Activated T-helper 17 cell treated with anti-CD3 and anti-CD28 coated beads, Interleukin-2, amount 50 U/mL, for 72 hours (primary cell): ENCODE data around the gene S100PBP. TPM values are rescaled to one million over a fixed set of nuclear protein-coding genes. Genes with fewer than 3 reads are reported as not detected.
A peak's percentile ranks its signal among the peaks of the same experiment; 100 is the strongest.
"Not testable (repeated sequence)": the region's sequence is repeated elsewhere in the genome, so short reads cannot be mapped to it uniquely, and the experiment has no call there.

Experiments
- ATAC-seq: fragments of 150-1000 bp; cut with Tn5 transposase; replicated peaks from 2 replicates; pipeline ENCODE4 v1.10.0; 2021; ENCODE audit warnings: mild to moderate bottlenecking, moderate library complexity
- H3K27ac Mint-ChIP-seq: one replicate; pipeline ENCODE4 v1.8.0; 2022; ENCODE audit warnings: mixed read lengths
- H3K27me3 Mint-ChIP-seq: one replicate; pipeline ENCODE4 v1.8.0; 2022; ENCODE audit warnings: mixed read lengths
- H3K36me3 Mint-ChIP-seq: one replicate; pipeline ENCODE4 v1.8.0; 2022; ENCODE audit warnings: low read depth, mild to moderate bottlenecking, mixed read lengths
- H3K4me1 Mint-ChIP-seq: one replicate; pipeline ENCODE4 v1.8.0; 2022; ENCODE audit warnings: mixed read lengths
- H3K4me3 Mint-ChIP-seq: one replicate; pipeline ENCODE4 v1.8.0; 2022; ENCODE audit warnings: mild to moderate bottlenecking, mixed read lengths
- H3K9me3 Mint-ChIP-seq: one replicate; pipeline ENCODE4 v1.8.0; 2022; ENCODE audit warnings: mixed read lengths
- total RNA-seq, 2 donors: library from RNA; stranded (reverse); gene quantifications; one replicate each; pipeline ENCODE4 v1.2.3, GENCODE V29; 2022

S100PBP gene
- total RNA-seq, 2 donors from 2014 or later = 42.7 to 48.1 TPM

- Mint-ChIP-seq H3K9me3 (no peaks in the 10 kb centered on the region), H3K4me1 (no peaks in the 10 kb centered on the region), H3K36me3 (peaks cover 70% of the 10 kb centered on the region), H3K27ac (peak overlapping the region; percentile 46), H3K4me3 (no peak overlapping the region), H3K27me3 (no peaks in the 10 kb centered on the region)
- ATAC-seq = no peak
Observed at GRCh38 chr1:32775640-32776337, 41.7 kb upstream of the S100PBP start.

DNA sequence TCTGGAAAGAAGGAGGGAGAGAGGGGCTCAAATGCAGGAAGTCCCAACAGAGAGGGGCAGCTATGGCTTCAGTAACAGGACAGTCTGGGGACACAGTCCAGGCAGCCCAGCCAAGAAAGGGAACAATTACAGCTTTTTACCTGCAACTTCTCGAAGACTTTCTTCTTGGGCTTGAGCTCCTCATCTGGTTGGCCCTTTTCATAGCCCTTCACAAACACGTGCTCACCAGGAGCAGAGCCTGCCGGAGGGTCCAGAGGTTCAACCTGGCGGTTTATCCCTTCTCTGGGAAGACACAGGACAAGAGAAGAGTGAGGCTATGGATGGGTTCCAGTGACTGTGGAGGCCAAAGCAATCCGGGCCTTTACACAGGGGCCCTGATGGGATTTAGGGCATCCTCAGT lies 38.2 kb upstream of the S100PBP start:
- no peak overlapping the region for H3K4me3 Mint-ChIP-seq
- peaks cover 93% of the 10 kb centered on the region for H3K36me3 Mint-ChIP-seq
- H3K9me3 Mint-ChIP-seq = no peaks in the 10 kb centered on the region
- H3K27me3 Mint-ChIP-seq = no peaks in the 10 kb centered on the region
- H3K27ac Mint-ChIP-seq = no peak overlapping the region
- no peak for ATAC-seq
- no peaks in the 10 kb centered on the region for H3K4me1 Mint-ChIP-seq

DNA sequence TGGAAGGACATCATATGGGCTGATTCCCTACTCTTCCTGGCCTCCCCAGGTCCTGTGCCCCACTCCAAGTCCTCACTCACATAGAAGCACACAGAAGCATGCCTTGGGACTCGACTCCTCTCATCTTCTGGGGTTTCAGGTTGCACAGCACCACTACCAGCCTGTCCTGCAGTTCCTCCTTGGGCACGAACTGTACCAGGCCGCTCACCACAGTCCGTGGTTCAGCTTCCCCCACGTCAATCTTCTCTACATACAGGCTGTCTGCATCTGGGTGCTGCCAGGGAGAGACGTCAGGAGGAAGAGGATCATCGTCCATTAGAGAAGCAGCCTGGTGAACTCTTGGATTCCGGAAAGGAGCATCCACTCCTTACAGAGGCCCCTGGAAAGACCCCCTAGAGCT lies 37.4 kb upstream of the S100PBP start:
- H3K27ac Mint-ChIP-seq = no peak overlapping the region
- H3K4me1 Mint-ChIP-seq = no peaks in the 10 kb centered on the region
- peaks cover 95% of the 10 kb centered on the region for H3K36me3 Mint-ChIP-seq
- H3K9me3 Mint-ChIP-seq = no peaks in the 10 kb centered on the region
- no peak for ATAC-seq
- no peaks in the 10 kb centered on the region for H3K27me3 Mint-ChIP-seq
- H3K4me3 Mint-ChIP-seq = no peak overlapping the region

- Mint-ChIP-seq H3K9me3 (no peaks in the 10 kb centered on the region), H3K4me1 (no peaks in the 10 kb centered on the region), H3K4me3 (no peak overlapping the region), H3K36me3 (peaks cover 95% of the 10 kb centered on the region), H3K27me3 (no peaks in the 10 kb centered on the region), H3K27ac (no peak overlapping the region)
- no peak for ATAC-seq
Observed at GRCh38 chr1:32780628-32781234, 36.7 kb upstream of the S100PBP start.

- H3K4me3 Mint-ChIP-seq = no peak overlapping the region
- H3K4me1 Mint-ChIP-seq = no peaks in the 10 kb centered on the region
- H3K27me3 Mint-ChIP-seq = no peaks in the 10 kb centered on the region
- peaks cover 97% of the 10 kb centered on the region for H3K36me3 Mint-ChIP-seq
- no peak overlapping the region for H3K27ac Mint-ChIP-seq
- no peak for ATAC-seq
- no peaks in the 10 kb centered on the region for H3K9me3 Mint-ChIP-seq
Observed at GRCh38 chr1:32782086-32782485, 35.4 kb upstream of the S100PBP start.

- H3K4me3 Mint-ChIP-seq = no peak overlapping the region
- peak overlapping the region; percentile 26 for H3K27ac Mint-ChIP-seq
- ATAC-seq = no peak
- H3K36me3 Mint-ChIP-seq = peaks cover 94% of the 10 kb centered on the region
- H3K4me1 Mint-ChIP-seq = no peaks in the 10 kb centered on the region
- no peaks in the 10 kb centered on the region for H3K9me3 Mint-ChIP-seq
- H3K27me3 Mint-ChIP-seq = no peaks in the 10 kb centered on the region
Observed at GRCh38 chr1:32783851-32784250, 33.6 kb upstream of the S100PBP start.

DNA sequence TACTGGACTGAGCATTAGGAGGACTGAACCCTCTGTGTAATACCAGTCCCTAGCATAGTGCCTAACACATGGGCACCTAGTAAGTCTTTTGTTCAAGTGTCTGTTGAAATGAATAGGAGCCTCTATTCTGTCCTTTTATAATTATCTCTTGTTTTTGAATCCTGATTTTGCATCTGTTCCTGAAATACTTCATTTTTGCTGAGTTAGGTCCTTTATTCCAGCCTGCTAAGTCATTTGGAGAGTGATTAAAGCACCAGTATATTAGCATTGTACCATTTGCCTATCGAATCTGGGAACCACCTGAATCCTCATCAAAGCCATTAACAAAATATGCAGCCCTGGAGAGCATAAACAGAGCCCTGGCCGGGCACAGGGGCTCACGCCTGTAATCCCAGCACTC lies 32.6 kb upstream of the S100PBP start:
- Mint-ChIP-seq H3K27ac (peak overlapping the region; percentile 26), H3K4me1 (no peaks in the 10 kb centered on the region), H3K27me3 (no peaks in the 10 kb centered on the region), H3K9me3 (no peaks in the 10 kb centered on the region), H3K36me3 (peaks cover 94% of the 10 kb centered on the region), H3K4me3 (no peak overlapping the region)
- no peak for ATAC-seq

DNA sequence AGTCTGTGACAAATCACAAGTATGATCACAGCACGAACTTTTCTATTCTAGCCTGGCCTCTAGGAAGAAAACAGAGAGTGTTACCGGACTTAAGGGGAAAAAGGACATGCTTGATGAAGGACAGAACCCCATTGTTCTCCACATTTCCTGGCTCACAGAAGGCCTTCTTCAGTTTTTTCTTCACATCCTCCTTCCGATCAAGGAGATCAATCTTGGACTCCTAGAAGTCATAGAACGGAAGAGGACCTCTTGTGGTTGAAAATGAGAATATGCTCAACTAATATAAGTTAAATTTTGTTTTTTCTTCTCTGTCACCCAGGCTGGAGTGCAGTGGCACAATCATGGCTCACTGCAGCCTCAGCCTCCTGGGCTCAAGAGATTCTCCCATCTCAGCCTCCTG lies 30.6 kb upstream of the S100PBP start:
- no peaks in the 10 kb centered on the region for H3K27me3 Mint-ChIP-seq
- peaks cover 94% of the 10 kb centered on the region for H3K36me3 Mint-ChIP-seq
- peak; percentile 37 for ATAC-seq
- H3K4me3 Mint-ChIP-seq = no peak overlapping the region
- H3K9me3 Mint-ChIP-seq = no peaks in the 10 kb centered on the region
- H3K27ac Mint-ChIP-seq = peak overlapping the region; percentile 66
- no peaks in the 10 kb centered on the region for H3K4me1 Mint-ChIP-seq

DNA sequence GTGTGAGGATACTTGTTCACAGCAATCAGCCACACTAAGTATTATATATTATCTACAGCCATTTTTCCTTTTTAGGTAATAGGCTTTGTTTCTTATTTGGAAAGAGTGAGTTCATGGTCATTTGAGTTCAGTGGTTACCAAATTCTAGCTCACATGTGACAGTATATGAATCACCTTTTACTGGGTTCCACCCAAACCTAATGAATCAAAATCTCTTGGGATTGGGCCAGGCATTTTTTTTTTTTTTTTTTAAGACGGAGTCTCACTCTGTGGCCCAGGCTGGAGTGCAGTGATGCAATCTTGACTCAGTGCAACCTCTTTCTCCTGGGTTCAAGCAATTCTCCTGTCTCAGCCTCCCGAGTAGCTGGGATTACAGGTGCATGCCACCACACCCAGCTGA lies 28.1 kb upstream of the S100PBP start:
- not testable (repeated sequence) for H3K27me3 Mint-ChIP-seq, H3K9me3 Mint-ChIP-seq, H3K27ac Mint-ChIP-seq, H3K4me3 Mint-ChIP-seq, H3K4me1 Mint-ChIP-seq
- peaks cover 94% of the 10 kb centered on the region for H3K36me3 Mint-ChIP-seq
- peak; percentile 94 for ATAC-seq

DNA sequence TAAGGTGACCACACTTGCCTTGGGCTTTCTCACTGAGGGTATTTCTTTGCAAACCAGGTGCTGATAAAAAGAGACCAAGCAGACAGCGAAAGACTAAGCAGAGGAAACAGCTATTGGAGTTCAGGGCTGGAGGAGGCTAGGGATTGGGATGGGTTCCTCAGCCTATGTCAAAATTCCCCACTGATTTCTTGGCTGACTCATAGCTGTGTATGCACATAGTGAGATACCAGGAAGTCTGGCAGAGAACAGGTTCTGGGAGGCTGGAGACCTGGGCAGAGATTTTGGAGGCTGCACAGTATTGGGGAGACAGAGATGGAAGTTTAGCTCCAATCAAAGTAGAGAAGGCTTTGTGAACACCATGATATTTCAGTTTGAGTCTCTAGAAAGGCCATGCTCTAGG lies 25.6 kb upstream of the S100PBP start:
- peaks cover 9% of the 10 kb centered on the region for H3K4me1 Mint-ChIP-seq
- ATAC-seq = no peak
- H3K36me3 Mint-ChIP-seq = peaks cover 94% of the 10 kb centered on the region
- no peak overlapping the region for H3K4me3 Mint-ChIP-seq
- peak overlapping the region; percentile 58 for H3K27ac Mint-ChIP-seq
- no peaks in the 10 kb centered on the region for H3K27me3 Mint-ChIP-seq
- no peaks in the 10 kb centered on the region for H3K9me3 Mint-ChIP-seq

- not testable (repeated sequence) for H3K27me3 Mint-ChIP-seq, H3K4me3 Mint-ChIP-seq, ATAC-seq, H3K9me3 Mint-ChIP-seq, H3K27ac Mint-ChIP-seq
- H3K4me1 Mint-ChIP-seq = peaks cover 25% of the 10 kb centered on the region
- H3K36me3 Mint-ChIP-seq = peaks cover 99% of the 10 kb centered on the region
Observed at GRCh38 chr1:32795763-32796162, 21.7 kb upstream of the S100PBP start.

DNA sequence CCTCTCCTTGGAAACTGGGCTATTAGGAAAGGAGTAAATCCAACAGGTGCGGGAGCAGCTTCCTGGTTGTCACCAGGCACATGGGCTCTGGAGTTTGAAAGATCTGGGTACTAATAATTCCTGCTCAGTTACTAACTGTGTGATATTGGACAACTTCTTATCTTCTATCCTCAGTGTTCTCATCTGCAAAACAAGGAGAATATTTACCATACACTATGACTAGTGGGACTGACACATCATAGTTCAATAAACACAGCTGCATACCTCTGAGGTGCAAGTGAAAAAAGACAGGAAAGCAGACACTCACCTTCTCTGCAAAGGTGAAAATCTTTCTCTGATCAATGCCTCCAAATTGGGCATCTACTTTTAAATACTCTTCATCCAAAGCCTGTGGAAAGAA lies 20.0 kb upstream of the S100PBP start:
- Mint-ChIP-seq H3K36me3 (peaks cover 99% of the 10 kb centered on the region), H3K27me3 (no peaks in the 10 kb centered on the region), H3K9me3 (no peaks in the 10 kb centered on the region), H3K4me1 (peaks cover 36% of the 10 kb centered on the region), H3K27ac (peak overlapping the region; percentile 21), H3K4me3 (no peak overlapping the region)
- no peak for ATAC-seq

DNA sequence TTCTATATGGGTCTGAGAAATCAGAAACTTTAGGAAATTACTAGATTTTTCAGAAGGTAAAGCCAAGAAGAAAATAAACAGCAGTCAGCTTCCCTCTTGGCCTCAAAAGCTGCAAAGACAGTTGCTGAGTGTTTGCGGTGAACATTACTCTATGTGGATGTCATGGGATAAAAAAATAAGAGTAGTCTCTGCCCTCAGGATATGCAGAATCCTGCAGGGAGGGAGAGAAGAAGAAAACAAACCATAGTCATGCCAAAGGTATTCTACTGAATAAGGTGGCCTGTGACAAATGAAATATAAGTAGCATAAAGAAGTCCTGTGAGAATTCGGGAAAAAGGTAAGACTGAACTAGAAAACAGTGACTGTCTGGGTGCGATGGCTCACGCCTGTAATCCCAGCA lies 19.3 kb upstream of the S100PBP start:
- Mint-ChIP-seq H3K27ac (peak overlapping the region; percentile 89), H3K27me3 (no peaks in the 10 kb centered on the region), H3K36me3 (peaks cover 99% of the 10 kb centered on the region), H3K4me3 (peak overlapping the region; percentile 67), H3K9me3 (no peaks in the 10 kb centered on the region), H3K4me1 (peaks cover 36% of the 10 kb centered on the region)
- no peak for ATAC-seq

DNA sequence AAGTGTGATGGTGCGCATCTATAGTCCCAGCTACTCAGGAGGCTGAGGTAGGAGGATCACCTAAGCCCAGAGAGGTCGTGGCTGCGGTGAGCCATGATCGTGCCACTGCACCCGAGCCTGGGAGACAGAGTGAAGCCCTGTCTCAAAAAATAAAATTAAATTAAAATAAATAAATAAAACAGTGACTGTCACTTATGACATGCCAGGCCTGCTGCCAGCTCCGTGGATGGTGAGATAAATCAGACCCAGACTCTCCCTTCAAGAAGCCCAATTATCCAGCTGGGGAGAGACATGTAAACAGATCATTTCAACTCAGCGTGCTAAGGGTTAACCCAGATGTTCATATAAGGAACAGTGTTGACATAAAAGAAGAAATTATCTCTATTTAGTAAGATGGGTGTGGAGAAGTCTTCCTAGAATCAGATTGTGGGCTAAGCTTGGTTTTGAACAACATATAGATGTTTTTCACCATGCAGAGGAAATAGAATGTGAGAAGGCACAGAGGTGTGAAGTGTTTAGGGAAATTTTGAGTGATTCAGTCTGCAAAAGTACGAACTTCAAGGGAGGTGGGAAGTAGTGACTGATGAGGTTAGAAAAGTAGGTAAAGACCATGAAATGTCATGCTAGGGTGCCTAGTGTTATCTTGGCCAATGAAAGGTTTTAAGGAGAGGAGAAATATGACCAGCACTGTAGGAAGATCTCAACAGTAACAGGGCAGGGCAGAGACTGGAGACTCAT lies 18.6 kb upstream of the S100PBP start:
- Mint-ChIP-seq H3K27ac (peak overlapping the region; percentile 89), H3K4me1 (peaks cover 33% of the 10 kb centered on the region), H3K36me3 (peaks cover 99% of the 10 kb centered on the region), H3K27me3 (no peaks in the 10 kb centered on the region), H3K9me3 (no peaks in the 10 kb centered on the region), H3K4me3 (peak overlapping the region; percentile 67)
- ATAC-seq = peak; percentile 87
